Ectodermal cell (in vitro differentiated cells): ENCODE data around the gene PITPNM3.

Experiments
- H3K27ac ChIP-seq: 2 replicates; pipeline ENCODE4 v1.7.0; 2013; ENCODE audit warnings: mild to moderate bottlenecking, low read depth, low read length; ENCODE audit not compliant: insufficient read depth, poor library complexity, severe bottlenecking
- H3K27me3 ChIP-seq: 2 replicates; pipeline ENCODE4 v1.7.0; 2013; ENCODE audit warnings: mild to moderate bottlenecking, low read length; ENCODE audit not compliant: insufficient read depth, control insufficient read depth, poor library complexity, severe bottlenecking
- H3K36me3 ChIP-seq: one replicate; pipeline ENCODE4 v1.7.0; 2013; ENCODE audit warnings: low read length; ENCODE audit not compliant: control insufficient read depth, insufficient read depth
- H3K4me1 ChIP-seq: one replicate; pipeline ENCODE4 v1.7.0; 2013; ENCODE audit warnings: low read length; ENCODE audit not compliant: control insufficient read depth, insufficient read depth
- H3K4me3 ChIP-seq: 2 replicates; pipeline ENCODE4 v1.7.0; 2013; ENCODE audit warnings: low read depth, low read length, control low read depth; ENCODE audit not compliant: insufficient read depth
- H3K9me3 ChIP-seq: 2 replicates; pipeline ENCODE4 v1.7.0; 2013; ENCODE audit warnings: mild to moderate bottlenecking, low read length, moderate library complexity; ENCODE audit not compliant: control insufficient read depth
- WGBS, 2 experiments: methylation state at CpG; one replicate each; pipeline ENCODE4 v1.1.7; 2013; ENCODE audit warnings: missing lambda C conversion rate in 2 of 2; 5-methylcytosine and 5-hydroxymethylcytosine counted together

Gene PITPNM3

GRCh38 chr17:6503641-6504195 is 52.6 kb downstream of the PITPNM3 start:
- 89 to 90% methylated on average over 7 of the region's 7 CpGs for WGBS, 2 experiments
- H3K27me3 ChIP-seq: no peaks in the 10 kb centered on the region

GRCh38 chr17:6502871-6503509 is 53.4 kb downstream of the PITPNM3 start:
- Histone ChIP-seq H3K36me3 (no peaks in the 10 kb centered on the region), H3K4me3 (no peak overlapping the region), H3K9me3 (no peaks in the 10 kb centered on the region), H3K4me1 (peaks cover 5% of the 10 kb centered on the region), H3K27ac (no peak overlapping the region), H3K27me3 (no peaks in the 10 kb centered on the region)
- 93% methylated on average over 8 of the region's 8 CpGs for WGBS, 2 experiments

More at GRCh38 chr17:6503641-6504195, 52.6 kb downstream of the PITPNM3 start:
- no peaks in the 10 kb centered on the region for H3K36me3 ChIP-seq
- H3K4me1 ChIP-seq: peaks cover 3% of the 10 kb centered on the region
- no peak overlapping the region for H3K4me3 ChIP-seq
- no peak overlapping the region for H3K27ac ChIP-seq
- no peaks in the 10 kb centered on the region for H3K9me3 ChIP-seq

GRCh38 chr17:6502142-6502541 is 54.2 kb downstream of the PITPNM3 start:
- Histone ChIP-seq H3K9me3 (no peaks in the 10 kb centered on the region), H3K27me3 (no peaks in the 10 kb centered on the region), H3K27ac (no peak overlapping the region), H3K4me3 (no peak overlapping the region), H3K4me1 (peaks cover 13% of the 10 kb centered on the region), H3K36me3 (no peaks in the 10 kb centered on the region)
- WGBS, 2 experiments: 92 to 93% methylated on average over 11 of the region's 11 CpGs

- H3K36me3 ChIP-seq: no peaks in the 10 kb centered on the region
- H3K27ac ChIP-seq: no peak overlapping the region
- H3K27me3 ChIP-seq: no peaks in the 10 kb centered on the region
- no peak overlapping the region for H3K4me3 ChIP-seq
- 71 to 74% methylated on average over 3 of the region's 3 CpGs for WGBS, 2 experiments
- no peaks in the 10 kb centered on the region for H3K9me3 ChIP-seq
- peaks cover 19% of the 10 kb centered on the region for H3K4me1 ChIP-seq
Observed at GRCh38 chr17:6501359-6501758, 55.0 kb downstream of the PITPNM3 start.

GRCh38 chr17:6498901-6499540 is 57.3 kb downstream of the PITPNM3 start:
- no peaks in the 10 kb centered on the region for H3K9me3 ChIP-seq
- WGBS, 2 experiments: 88 to 89% methylated on average over 10 of the region's 10 CpGs
- no peak overlapping the region for H3K4me3 ChIP-seq
- no peaks in the 10 kb centered on the region for H3K36me3 ChIP-seq
- H3K27me3 ChIP-seq: no peaks in the 10 kb centered on the region
- H3K27ac ChIP-seq: no peak overlapping the region
- peaks cover 32% of the 10 kb centered on the region for H3K4me1 ChIP-seq

GRCh38 chr17:6498356-6498755 is 58.0 kb downstream of the PITPNM3 start:
- peaks cover 32% of the 10 kb centered on the region for H3K4me1 ChIP-seq
- no peak overlapping the region for H3K27ac ChIP-seq
- 91 to 94% methylated on average over 7 of the region's 7 CpGs for WGBS, 2 experiments
- H3K9me3 ChIP-seq: no peaks in the 10 kb centered on the region
- H3K4me3 ChIP-seq: no peak overlapping the region
- no peaks in the 10 kb centered on the region for H3K27me3 ChIP-seq
- no peaks in the 10 kb centered on the region for H3K36me3 ChIP-seq

GRCh38 chr17:6497496-6498221 is 58.7 kb downstream of the PITPNM3 start:
- no peak overlapping the region for H3K27ac ChIP-seq
- WGBS, 2 experiments: 69 to 73% methylated on average over 17 of the region's 17 CpGs
- peaks cover 32% of the 10 kb centered on the region for H3K4me1 ChIP-seq
- H3K27me3 ChIP-seq: no peaks in the 10 kb centered on the region
- H3K4me3 ChIP-seq: no peak overlapping the region
- H3K9me3 ChIP-seq: no peaks in the 10 kb centered on the region
- H3K36me3 ChIP-seq: no peaks in the 10 kb centered on the region

- Histone ChIP-seq H3K36me3 (no peaks in the 10 kb centered on the region), H3K4me1 (peaks cover 32% of the 10 kb centered on the region), H3K4me3 (no peak overlapping the region), H3K9me3 (no peaks in the 10 kb centered on the region), H3K27ac (no peak overlapping the region), H3K27me3 (no peaks in the 10 kb centered on the region)
- 87 to 90% methylated on average over 15 of the region's 15 CpGs for WGBS, 2 experiments
Observed at GRCh38 chr17:6496640-6497441, 59.5 kb downstream of the PITPNM3 start.

GRCh38 chr17:6496116-6496481 is 60.3 kb downstream of the PITPNM3 start:
- no peaks in the 10 kb centered on the region for H3K9me3 ChIP-seq
- no peak overlapping the region for H3K4me3 ChIP-seq
- H3K36me3 ChIP-seq: no peaks in the 10 kb centered on the region
- H3K27me3 ChIP-seq: no peaks in the 10 kb centered on the region
- peaks cover 32% of the 10 kb centered on the region for H3K4me1 ChIP-seq
- no peak overlapping the region for H3K27ac ChIP-seq
- 20 to 22% methylated on average over 8 of the region's 8 CpGs for WGBS, 2 experiments
